GM12892 (cell line): ENCODE data around the gene CEP57L1.

Source experiments
- POLR2A ChIP-seq: IDR thresholded peaks from 2 replicates; pipeline ENCODE4 v1.6.1; 2011; ENCODE audit warnings: low read depth, low read length, control low read depth
- POLR2AphosphoS5 ChIP-seq: IDR thresholded peaks from 2 replicates; pipeline ENCODE4 v1.6.1; 2011; ENCODE audit warnings: low read depth, low read length, control low read depth
- TAF1 ChIP-seq: IDR thresholded peaks from 2 replicates; pipeline ENCODE4 v1.6.1; 2011; ENCODE audit warnings: low read depth, mild to moderate bottlenecking, control low read depth, low read length, borderline replicate concordance

GRCh38 chr6:109103942-109104341 lies 8.6 kb downstream of the CEP57L1 start:
- TF ChIP-seq POLR2A = no peak
- no peak for TF ChIP-seq POLR2AphosphoS5
- TF ChIP-seq TAF1 = no peak
